SK-N-SH (cell line): ENCODE data around the gene CEL.

Experiments
- EP300 ChIP-seq, 2 experiments: IDR thresholded peaks; 2 replicates each; pipeline versions ENCODE4 v1.4.0 to v1.6.1; 2012; ENCODE audit warnings: borderline replicate concordance in 1 of 2, low read depth in 1 of 2, low read length in 1 of 2
- RXRA ChIP-seq: IDR thresholded peaks from 2 replicates; pipeline ENCODE4 v1.4.0; 2012; ENCODE audit warnings: low read depth, mild to moderate bottlenecking, borderline replicate concordance
- SMC3 ChIP-seq: IDR thresholded peaks from 2 replicates; pipeline ENCODE4 v1.6.1; 2012; ENCODE audit warnings: low read depth, low read length, improper control_type of control experiment
- TAF1 ChIP-seq: IDR thresholded peaks from 2 replicates; pipeline ENCODE4 v1.6.1; 2012; ENCODE audit warnings: low read depth, mild to moderate bottlenecking, low read length, moderate library complexity, borderline replicate concordance
- TF ChIP-seq, protein P1 (sequence below): IDR thresholded peaks from 2 replicates; pipeline ENCODE4 v1.6.1; 2012; ENCODE audit warnings: mild to moderate bottlenecking, low read depth, low read length, moderate library complexity
- TF ChIP-seq, protein P2 (sequence below): fragments of 200-600 bp; sonication (generic); IDR thresholded peaks from 2 replicates; pipeline ENCODE4 v1.6.1; 2017; ENCODE audit warnings: antibody characterized with exemption, mild to moderate bottlenecking, moderate library complexity

DNA sequence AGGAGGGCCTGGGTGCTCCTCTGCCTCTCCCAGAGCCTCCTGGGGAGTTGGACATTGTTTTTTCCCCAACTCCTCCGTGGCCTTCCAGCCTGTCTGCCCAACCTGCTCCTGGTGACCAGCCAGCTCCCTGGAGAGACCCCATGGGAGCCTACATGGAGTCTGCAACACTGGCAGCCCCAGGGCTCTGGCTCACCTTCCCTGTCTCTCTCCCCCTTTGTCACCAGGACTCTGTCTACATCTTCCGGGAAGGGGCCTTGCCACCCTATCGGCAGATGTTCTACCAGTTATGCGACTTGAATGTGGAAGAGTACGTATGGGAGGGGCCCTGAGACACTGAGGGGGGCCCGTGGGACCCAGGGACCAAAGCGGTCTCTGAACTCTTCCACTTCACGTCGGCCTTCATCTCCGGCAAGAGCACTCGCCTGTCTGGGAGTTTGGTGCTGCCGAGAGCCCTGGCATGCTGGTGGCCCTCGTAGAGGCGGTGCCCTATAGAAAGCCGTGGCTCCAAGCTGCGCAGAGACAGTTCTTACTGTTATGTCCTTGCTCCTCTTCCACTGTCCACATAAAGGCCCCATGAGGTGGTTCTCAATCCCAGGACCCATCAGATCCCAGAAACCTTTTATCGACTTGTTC, 5.9 kb upstream of the CEL start:
- TF ChIP-seq, protein P1, sequence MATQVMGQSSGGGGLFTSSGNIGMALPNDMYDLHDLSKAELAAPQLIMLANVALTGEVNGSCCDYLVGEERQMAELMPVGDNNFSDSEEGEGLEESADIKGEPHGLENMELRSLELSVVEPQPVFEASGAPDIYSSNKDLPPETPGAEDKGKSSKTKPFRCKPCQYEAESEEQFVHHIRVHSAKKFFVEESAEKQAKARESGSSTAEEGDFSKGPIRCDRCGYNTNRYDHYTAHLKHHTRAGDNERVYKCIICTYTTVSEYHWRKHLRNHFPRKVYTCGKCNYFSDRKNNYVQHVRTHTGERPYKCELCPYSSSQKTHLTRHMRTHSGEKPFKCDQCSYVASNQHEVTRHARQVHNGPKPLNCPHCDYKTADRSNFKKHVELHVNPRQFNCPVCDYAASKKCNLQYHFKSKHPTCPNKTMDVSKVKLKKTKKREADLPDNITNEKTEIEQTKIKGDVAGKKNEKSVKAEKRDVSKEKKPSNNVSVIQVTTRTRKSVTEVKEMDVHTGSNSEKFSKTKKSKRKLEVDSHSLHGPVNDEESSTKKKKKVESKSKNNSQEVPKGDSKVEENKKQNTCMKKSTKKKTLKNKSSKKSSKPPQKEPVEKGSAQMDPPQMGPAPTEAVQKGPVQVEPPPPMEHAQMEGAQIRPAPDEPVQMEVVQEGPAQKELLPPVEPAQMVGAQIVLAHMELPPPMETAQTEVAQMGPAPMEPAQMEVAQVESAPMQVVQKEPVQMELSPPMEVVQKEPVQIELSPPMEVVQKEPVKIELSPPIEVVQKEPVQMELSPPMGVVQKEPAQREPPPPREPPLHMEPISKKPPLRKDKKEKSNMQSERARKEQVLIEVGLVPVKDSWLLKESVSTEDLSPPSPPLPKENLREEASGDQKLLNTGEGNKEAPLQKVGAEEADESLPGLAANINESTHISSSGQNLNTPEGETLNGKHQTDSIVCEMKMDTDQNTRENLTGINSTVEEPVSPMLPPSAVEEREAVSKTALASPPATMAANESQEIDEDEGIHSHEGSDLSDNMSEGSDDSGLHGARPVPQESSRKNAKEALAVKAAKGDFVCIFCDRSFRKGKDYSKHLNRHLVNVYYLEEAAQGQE: no peak
- TF ChIP-seq EP300 (IDR thresholded peaks at IDR 0.05; ENCODE audit: borderline replicate concordance in 1 of 2, low read depth in 1 of 2, low read length in 1 of 2) (no peak), TAF1 (no peak), RXRA (no peak), SMC3 (no peak)
- TF ChIP-seq, protein P2, sequence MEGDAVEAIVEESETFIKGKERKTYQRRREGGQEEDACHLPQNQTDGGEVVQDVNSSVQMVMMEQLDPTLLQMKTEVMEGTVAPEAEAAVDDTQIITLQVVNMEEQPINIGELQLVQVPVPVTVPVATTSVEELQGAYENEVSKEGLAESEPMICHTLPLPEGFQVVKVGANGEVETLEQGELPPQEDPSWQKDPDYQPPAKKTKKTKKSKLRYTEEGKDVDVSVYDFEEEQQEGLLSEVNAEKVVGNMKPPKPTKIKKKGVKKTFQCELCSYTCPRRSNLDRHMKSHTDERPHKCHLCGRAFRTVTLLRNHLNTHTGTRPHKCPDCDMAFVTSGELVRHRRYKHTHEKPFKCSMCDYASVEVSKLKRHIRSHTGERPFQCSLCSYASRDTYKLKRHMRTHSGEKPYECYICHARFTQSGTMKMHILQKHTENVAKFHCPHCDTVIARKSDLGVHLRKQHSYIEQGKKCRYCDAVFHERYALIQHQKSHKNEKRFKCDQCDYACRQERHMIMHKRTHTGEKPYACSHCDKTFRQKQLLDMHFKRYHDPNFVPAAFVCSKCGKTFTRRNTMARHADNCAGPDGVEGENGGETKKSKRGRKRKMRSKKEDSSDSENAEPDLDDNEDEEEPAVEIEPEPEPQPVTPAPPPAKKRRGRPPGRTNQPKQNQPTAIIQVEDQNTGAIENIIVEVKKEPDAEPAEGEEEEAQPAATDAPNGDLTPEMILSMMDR: no peak
